Endometrial microvascular endothelial cells (primary cell): Measurements from ENCODE around the gene SCN8A. TPM values are rescaled to one million over a fixed set of nuclear protein-coding genes. Genes with fewer than 3 reads are reported as not detected.

Source experiments
- in situ Hi-C: cut with HindIII; loops from 2 replicates; pipeline ENCODE4 v1.10.0; 2017; ENCODE audit warnings: low sequenced_read_pairs, low pct_unique_long_range_greater_than_20kb; ENCODE audit errors: inconsistent ontology term
- total RNA-seq: library from RNA; depleted of rRNA; stranded (reverse); fragments of >200 nt; gene quantifications from one replicate; pipeline ENCODE4 v1.2.3, GENCODE V29; 2015; ENCODE audit errors: inconsistent ontology term

SCN8A gene
- total RNA-seq, 1 donor from 2014 or later, result 0.09 TPM

DNA sequence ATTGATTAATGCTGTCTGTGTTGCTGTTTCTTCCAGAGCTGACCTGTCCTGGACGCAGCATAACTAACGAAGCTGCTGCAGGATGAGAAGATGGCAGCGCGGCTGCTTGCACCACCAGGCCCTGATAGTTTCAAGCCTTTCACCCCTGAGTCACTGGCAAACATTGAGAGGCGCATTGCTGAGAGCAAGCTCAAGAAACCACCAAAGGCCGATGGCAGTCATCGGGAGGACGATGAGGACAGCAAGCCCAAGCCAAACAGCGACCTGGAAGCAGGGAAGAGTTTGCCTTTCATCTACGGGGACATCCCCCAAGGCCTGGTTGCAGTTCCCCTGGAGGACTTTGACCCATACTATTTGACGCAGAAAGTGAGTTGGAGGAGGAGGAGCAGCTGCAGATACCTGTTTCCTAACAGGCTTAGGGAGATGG, 71.7 kb downstream of the SCN8A start:
- in situ Hi-C loops, result no loop called here

DNA sequence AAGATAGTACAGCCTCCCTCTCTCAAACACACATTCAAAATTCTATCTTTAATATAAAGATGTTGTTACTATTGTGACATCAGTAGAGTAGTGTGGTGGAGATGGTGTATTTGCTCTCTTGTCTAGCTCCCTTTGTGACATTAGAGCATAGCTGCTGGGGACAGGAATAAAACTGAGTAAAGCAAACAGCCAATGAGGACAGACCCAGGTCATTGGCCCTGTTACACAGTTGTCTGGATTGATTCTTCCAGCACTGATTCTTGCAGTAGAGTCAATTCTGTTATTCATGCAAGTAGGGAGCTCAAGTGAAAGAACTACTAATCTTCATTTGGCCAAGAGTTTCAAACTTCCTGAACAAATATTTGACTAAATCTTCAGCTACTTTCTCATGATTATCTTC, 72.4 kb downstream of the SCN8A start:
- in situ Hi-C loops, result no loop called here

DNA sequence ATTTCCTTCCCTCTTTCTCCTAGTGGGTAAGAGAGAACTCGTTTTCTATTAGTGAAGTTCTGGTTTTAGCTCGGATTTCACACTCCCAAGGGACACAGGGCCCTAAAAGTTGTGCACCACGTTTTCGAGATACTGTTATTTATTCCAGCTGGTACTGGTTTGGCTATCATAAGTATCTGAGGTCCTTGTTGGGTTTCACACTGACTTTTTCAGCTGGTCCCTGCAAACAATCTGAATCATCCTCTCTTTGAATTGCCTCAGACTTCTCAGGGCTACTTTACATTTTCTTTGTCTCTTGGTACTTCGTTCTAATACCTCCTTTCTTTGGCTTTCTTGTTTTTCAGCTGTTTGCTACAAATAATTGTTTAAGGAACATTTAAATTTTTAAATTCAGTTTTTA, 75.7 kb downstream of the SCN8A start:
- in situ Hi-C loops, result no loop called here

DNA sequence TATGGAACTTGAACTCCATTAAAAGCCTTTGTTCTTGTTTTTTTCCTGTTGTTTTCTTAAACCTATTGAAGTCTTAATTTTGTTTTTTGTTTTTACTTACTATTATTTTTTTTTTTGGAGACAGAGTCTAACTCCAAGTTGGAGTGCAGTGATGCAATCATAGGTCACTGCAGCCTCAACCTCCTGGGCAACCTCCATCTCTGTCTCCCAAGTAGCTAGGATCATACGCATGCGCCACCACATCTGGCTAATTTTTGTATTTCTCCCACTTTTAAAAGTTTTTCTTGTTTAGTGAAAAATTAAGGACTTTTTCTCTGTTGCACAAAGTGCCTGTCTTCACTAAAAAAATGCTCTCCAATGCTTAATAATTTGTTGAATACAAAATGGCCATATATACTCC, 76.2 kb downstream of the SCN8A start:
- in situ Hi-C loops, result no loop called here

DNA sequence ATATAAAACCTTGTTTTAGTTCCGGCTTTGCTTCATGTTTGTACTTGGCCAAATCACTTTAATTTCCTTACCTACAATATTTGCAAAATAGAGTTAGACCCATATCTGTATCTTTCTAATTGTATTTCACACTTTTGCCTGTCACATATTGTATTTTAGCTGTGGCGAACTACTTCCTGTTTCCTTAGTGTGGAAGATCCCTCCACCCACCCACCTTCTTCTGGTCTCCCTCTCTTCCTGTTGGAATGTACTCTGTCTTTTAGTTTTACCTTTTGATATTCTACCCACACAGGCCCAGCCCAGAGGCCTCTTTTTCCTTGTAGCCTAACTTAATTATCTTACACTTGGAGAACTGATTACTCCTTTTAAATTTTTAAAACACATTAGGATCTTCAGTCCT, 78.2 kb downstream of the SCN8A start:
- in situ Hi-C loops, result no loop called here

DNA sequence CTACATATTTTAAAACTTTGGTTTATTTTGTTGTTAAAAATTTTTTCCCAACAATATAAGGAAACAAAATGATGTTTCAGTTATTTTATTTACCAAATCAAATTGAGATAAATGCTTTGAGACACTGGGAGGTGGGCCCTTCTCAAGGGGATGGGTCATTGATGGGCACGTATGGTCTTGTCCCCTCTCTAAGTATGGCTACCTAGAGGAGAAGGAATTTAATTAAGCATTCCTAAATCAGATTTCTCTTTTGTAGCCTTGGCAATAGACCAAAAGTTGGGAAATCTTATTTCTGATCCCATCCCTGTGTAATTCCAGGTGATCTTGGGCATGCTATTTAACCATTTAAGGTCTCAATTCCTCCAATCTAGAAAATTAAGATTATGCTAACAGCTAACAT, 79.0 kb downstream of the SCN8A start:
- in situ Hi-C loops, result no loop called here

DNA sequence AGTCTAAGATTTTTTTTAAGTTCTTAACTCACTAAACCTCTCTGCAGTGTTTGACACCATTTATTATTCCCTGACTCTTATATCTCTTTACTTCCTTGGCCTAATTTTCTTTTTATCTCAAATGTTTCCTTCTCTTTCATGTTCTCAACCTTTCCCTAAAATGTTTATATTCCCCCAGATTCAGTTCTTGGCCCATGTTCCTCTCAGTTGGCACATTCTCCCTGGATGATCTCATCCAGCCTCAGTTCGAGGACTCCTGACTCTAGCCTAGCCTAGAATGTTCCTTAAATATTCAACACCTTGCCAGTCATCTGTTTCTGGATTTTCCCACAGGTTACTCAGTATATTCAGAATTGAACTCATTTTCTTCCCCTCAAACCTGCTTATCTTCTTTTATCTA, 81.3 kb downstream of the SCN8A start:
- in situ Hi-C loops, result no loop called here

DNA sequence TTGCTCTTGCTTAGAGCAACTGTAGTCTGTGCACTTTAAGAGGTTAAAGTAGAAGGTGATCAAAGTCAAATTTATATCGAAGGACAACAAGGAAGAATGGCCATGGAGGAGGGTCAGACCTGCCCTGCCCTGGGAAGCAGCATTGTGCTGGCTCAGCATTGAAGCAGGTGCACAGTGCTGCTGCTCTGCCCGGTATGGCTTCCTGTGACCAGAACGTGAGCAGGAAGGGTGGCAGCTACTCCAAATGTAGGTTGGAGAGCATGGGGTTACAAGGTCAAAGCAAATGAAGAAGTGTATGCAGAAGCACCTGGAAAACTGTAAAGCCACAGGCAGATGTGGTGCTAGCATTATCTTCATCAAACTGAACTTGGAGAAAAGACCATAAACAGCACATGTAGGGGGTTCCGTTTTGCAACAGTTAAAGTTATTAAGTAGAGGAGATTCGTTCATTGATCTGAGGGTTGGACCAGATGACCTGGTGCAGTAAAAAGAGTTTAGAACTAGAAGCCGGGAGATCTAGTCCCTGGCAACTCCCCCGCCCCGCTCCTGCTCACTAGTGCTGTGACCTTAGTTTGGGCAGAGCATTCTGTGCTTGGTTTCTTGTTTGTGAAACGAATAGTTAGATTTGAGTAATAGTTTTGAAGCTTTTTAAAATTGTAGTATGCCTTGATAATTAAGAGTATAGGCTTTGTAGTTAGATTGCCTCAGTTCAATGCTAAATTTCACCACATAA, 84.2 kb downstream of the SCN8A start:
- in situ Hi-C loops, result no loop called here

DNA sequence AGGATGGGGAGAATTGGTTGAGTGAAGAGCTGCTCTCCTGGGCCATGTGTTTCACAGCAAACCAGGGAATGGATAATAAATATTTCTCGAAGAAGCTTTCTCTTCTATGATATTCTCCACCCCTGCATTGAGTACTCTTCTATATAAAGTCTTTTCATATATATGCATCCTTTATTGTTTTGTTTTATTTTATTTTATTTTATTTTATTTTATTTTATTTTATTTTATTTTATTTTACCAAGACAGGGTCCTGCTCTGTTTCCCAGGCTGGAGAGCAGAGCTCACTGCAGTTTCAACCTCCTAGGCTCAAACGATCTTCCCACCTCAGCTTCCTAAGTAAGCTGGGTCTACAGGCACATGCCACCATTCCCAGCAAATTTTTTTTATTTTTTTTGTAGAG, 85.8 kb downstream of the SCN8A start:
- in situ Hi-C loops, result no loop called here

DNA sequence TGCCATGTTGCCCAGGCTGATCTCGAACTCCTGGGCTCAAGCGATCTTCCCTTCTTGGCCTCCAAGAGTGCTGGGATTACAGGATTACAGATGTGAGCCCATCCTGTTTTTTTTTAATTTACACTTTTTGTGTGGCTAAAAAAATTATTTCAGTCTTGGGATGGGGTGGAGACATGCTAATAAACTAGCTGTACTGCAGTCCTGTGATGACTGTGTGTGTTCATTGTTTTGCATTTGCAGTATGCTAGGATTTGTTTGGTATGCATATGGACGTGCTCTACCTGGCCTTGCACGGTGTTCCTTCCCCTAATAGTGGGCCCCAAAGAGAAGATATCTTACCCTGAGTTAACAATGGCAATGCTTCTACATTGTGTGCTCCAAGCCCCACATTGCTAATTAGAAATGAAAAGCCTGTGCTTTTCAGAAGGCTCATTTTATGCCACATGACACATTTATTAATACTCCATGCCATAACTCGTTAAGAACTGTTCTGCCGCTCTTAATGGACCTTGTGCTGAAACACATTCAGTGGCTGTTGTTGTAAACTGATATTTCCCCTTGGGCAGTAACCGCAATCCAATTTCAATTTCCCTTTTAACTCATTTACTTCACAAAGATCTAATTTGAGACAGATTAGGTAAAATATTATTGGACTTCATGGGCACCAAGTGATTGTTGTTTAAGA, 86.4 kb downstream of the SCN8A start:
- in situ Hi-C loops, result no loop called here

DNA sequence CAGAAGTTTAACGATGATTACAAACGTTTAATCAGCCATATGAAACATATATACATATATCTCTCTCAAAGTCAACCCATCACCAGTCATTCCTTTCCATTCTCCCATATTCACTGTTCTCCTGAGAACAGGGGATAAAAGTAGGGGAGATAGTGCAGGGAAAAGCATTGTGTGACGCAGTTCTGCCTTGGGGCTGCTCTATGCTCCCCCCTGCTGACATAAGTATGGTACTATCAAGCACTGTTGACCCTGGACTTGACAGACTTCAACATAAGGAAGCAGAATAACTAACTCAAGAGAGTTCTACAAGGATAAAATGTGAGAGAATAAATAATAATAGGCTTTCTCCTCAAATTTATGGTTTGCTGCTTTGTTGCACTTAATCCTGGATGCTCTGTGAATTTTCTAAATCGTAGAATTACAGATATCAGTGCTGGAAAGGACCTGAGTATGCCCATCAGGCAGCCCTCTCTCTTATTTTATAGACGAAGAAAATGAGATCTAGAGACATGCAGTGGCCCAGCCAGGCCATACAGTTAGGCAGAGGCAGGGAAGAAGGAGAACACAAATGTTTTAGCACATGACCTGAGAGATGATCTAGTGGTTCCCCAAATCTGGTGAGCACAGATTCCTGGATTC, 87.2 kb downstream of the SCN8A start:
- in situ Hi-C loops, result no loop called here

DNA sequence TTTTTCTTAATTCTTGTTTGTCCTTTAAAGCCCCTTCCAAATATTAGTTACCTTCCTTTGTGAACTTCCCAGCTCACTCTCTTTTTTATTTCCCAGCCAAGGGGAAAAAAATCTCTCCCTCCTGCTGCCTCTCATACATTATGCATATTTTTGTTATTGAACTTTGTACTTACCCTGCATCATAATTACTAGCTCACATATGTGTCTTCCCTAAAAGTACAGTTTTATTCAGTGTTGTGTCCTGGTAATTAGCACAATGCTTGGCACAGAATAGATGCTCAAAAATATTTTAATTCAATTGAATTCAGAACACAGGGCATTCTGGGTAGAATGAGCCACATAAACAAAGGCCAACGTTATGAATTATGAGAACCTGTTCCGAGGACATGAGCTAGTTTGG, 91.9 kb downstream of the SCN8A start:
- in situ Hi-C loops, result no loop called here

DNA sequence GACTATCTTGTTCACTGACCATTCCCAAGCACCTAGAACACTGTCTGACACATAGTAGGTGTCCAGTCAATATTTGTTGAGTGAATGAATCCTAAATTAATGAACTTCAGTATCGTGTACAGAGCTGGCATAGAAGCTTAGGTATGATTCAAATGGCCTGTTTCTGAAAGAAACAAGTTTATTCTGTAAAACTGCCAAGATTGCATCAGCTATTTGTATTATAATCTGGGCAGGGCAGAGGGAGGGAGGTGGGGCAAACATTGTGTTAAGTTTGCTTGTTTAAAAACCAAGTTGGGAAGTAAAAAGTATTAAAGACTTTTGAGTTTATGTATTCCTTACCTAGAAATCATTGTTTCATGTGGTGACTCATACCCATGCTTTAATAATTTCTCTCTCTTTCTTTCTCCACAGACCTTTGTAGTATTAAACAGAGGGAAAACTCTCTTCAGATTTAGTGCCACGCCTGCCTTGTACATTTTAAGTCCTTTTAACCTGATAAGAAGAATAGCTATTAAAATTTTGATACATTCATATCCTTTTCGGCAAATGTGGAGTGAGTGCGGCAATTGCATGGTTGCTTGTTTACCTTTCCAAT, 92.8 kb downstream of the SCN8A start:
- in situ Hi-C loops, result no loop called here

DNA sequence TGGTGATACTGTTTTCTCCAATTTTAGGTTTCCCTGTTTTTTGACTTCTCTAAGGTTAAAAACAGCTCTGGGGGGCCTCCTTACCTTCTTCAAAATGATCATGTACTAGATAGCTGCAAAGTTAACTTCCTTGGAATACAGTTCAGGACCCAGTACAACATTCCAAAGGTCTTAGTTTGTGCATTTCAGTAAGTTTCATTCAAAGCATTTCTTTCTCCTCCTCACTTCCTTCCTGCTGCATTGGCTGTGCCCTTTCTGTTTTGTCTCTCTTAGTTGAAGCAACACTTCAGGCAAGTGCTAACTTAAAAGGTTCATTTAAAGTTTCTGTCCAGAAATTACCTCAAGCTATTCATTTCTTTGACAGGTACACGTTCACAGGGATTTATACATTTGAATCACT, 95.7 kb downstream of the SCN8A start:
- in situ Hi-C loops, result no loop called here

DNA sequence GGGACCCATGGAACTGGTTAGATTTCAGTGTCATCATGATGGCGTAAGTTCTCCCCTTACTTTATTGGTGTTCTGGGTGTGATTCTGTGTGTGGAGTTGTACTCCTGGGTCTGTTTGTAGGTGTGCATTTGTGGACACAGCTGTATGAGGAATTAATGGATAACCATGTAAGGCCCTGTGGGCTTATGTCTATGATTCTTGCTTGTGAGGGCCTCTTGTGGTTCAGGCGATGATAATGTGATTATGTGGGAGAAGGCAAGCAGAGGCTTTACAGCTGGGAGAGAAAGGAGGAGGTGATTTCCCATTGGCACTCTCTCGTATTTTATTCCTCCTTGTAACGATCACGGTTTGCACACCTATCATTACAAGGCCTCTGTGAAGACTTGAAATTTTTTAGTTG, 96.1 kb downstream of the SCN8A start:
- in situ Hi-C loops, result no loop called here

DNA sequence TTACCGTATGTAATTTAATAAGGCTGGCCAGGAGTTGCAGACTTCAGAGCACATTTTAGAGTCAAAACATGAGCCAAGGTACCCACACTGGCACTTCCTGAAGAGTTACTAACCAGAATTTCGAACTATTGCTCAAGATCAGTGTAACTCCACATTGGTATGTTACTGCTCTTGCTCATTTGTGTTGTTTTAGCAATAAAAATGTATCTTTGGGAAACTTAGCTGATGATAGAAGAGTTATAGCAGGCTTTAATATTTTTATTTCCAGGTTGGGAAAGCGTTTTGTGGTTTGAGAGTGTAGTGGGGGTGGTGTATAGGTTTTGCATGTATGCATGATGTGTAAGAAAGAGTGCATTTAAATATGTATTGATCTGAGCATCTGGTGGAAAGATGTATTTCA, 96.6 kb downstream of the SCN8A start:
- in situ Hi-C loops, result no loop called here

DNA sequence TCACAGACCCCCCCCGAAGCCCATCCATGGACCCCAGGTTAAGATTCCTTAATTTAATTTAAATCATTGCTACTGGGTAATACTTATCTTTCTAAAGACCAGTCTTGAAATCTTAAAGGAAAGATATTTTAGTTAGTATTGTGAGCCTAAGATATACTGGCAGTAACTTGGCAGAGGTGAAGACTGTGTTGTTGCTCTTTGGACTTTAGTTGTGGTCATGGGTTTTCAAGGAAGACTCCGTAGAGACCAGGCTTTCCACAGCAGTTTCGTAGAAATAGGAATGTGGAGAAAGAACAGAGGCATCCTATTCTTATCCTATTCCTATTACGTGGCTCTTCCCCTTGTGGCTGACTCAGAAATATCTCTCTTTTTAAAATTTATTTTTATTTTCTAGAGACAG, 99.0 kb downstream of the SCN8A start:
- in situ Hi-C loops, result no loop called here

DNA sequence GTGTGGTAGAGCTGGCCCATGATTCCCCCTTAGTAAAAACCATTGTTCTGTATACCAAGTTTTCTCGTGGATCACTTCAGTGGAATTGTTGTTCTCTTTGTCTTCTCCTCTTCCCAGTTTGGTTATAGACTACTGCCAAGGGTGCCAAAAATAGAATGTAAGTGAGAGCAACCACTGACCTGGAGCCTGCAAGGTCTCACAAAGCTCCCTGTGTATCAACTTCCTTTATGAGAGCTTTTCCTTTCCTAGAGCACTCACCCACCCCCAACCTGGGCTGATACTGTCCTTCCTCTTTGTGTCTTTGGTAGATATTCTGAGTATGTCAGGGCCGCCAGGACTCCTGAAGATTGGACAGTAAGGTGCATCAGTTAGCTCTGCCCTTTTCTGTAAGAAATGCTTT, 101.0 kb downstream of the SCN8A start:
- in situ Hi-C loops, result no loop called here

DNA sequence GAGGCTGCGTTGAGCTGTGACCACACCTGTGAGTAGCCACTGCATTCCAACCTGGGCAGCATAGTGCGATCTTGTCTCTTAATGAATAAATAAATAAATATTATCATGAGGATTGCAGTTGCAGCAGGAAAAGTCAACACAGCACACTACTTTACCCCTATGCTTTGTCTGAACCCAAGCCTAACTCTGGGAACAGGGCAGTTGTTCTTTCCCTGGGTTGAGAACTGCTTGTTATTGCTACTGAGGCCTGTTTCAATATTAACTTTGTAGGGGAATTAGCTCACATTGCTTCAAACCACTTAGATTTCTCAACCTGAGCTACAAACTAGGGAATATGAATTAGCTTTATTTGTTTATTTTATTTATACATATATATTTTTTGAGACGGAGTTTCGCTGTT, 102.5 kb downstream of the SCN8A start:
- in situ Hi-C loops, result no loop called here

DNA sequence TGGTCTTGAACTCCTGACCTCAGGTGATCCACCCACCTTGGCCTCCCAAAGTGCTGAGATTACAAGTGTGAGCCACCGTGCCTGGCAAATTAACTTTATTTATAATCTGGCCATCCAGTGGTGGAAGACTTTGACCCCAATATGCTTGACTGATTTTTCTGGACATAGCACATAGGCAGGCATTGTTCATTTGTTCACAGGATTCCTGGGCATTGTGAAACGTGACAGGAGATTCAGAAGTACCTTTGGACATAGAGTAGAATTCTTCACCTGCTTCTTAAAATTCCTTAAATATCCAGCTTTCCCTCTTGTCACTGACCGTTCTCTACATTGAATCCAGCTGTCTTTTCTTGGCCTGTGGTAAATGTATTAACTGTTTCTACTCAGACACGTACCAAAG, 103.1 kb downstream of the SCN8A start:
- in situ Hi-C loops, result no loop called here
